B cell (primary cell): ENCODE measurements around the gene GPBP1L1. TPM values are rescaled to one million over a fixed set of nuclear protein-coding genes. Genes with fewer than 3 reads are reported as not detected.

Source experiments
- ATAC-seq: fragments of 200-7000 bp; cut with Tn5 transposase; one replicate; pipeline ENCODE4 v1.10.0; 2021; ENCODE audit warnings: low read depth, mild to moderate bottlenecking, moderate number of reproducible peaks, moderate library complexity
- CTCF ChIA-PET: fragments of 350-600 bp; sonication (Branson Sonifier 250); formaldehyde crosslinking; loops from one replicate; lab custom pipeline; 2021; ENCODE audit warnings: antibody characterized with exemption, inconsistent platforms; lab: Charles Lee
- POLR2A ChIA-PET: fragments of 350-600 bp; sonication (Branson Sonifier 250); formaldehyde crosslinking; loops from one replicate; lab custom pipeline; 2021; ENCODE audit warnings: antibody characterized with exemption; lab: Charles Lee
- DNase-seq: peaks from one replicate; pipeline ENCODE4 v3.0.0; 2013
- H2AFZ ChIP-seq: 2 replicates; pipeline ENCODE4 v1.6.1; 2012; ENCODE audit warnings: mild to moderate bottlenecking, low read depth, low read length; ENCODE audit not compliant: insufficient read depth, poor library complexity, severe bottlenecking
- H3K27ac ChIP-seq, 2 donors: 1 replicate in 1 of 2; 2 replicates in 1 of 2; pipeline ENCODE4 v1.5.1; 2012 to 2013; ENCODE audit warnings: low read length in 2 of 2, mild to moderate bottlenecking in 2 of 2, moderate library complexity in 1 of 2
- H3K27me3 ChIP-seq, 4 experiments: fragments of 200-600 bp in 1 of 4; sonication (generic) in 1 of 4; replicated peaks in 1 of 4; 1 replicate in 2 of 4; 2 replicates in 2 of 4; pipeline versions ENCODE4 v1.6.1 to v1.7.0; 2013 to 2016; ENCODE audit warnings: low read length in 3 of 4, mild to moderate bottlenecking in 2 of 4, mixed read lengths in 1 of 4, moderate library complexity in 1 of 4; ENCODE audit not compliant: insufficient read depth in 4 of 4, control insufficient read depth in 3 of 4; ENCODE audit errors: control extremely low read depth in 1 of 4
- H3K36me3 ChIP-seq, 2 experiments: replicated peaks in 1 of 2; 1 replicate in 1 of 2; 2 replicates in 1 of 2; pipeline versions ENCODE4 v1.6.1 to v1.7.1; 2013; ENCODE audit warnings: low read length in 1 of 2; ENCODE audit not compliant: insufficient read depth in 2 of 2, control insufficient read depth in 1 of 2; ENCODE audit errors: control extremely low read depth in 1 of 2, extremely low read depth in 1 of 2
- H3K4me1 ChIP-seq, 2 donors: fragments of 200-600 bp in 1 of 2; sonication (generic) in 1 of 2; 1 replicate in 1 of 2; 2 replicates in 1 of 2; pipeline versions ENCODE4 v1.5.1 to v1.6.1; 2013 to 2017; ENCODE audit warnings: low read length in 2 of 2; ENCODE audit not compliant: control insufficient read depth in 2 of 2, insufficient read depth in 2 of 2
- H3K4me2 ChIP-seq: replicated peaks from 2 replicates; pipeline ENCODE3; 2012; ENCODE audit warnings: mild to moderate bottlenecking, low read depth, low read length; ENCODE audit not compliant: poor library complexity, severe bottlenecking
- H3K4me3 ChIP-seq, 5 experiments: fragments of 200-600 bp in 1 of 5; sonication (generic) in 1 of 5; 1 replicate in 3 of 5; 2 replicates in 2 of 5; pipeline versions ENCODE4 v1.5.1 to v1.7.0; 2011 to 2016; ENCODE audit warnings: low read length in 4 of 5, mild to moderate bottlenecking in 4 of 5, low read depth in 2 of 5, control low read depth in 1 of 5, moderate library complexity in 1 of 5; ENCODE audit not compliant: insufficient read depth in 1 of 5; ENCODE audit errors: control extremely low read depth in 1 of 5, extremely low read depth in 1 of 5
- H3K79me2 ChIP-seq: fragments of 200-600 bp; sonication (generic); one replicate; pipeline ENCODE4 v1.6.0; 2016; ENCODE audit warnings: low read length; ENCODE audit not compliant: control insufficient read depth, insufficient read depth
- H3K9ac ChIP-seq: fragments of 200-600 bp; sonication (generic); 2 replicates; pipeline ENCODE4 v1.6.1; 2017; ENCODE audit warnings: mild to moderate bottlenecking, low read length, moderate library complexity
- H3K9me3 ChIP-seq, 3 donors: one replicate each; pipeline versions ENCODE4 v1.6.1 to v1.7.1; 2013; ENCODE audit warnings: low read length in 2 of 3; ENCODE audit not compliant: control insufficient read depth in 2 of 3, insufficient read depth in 1 of 3; ENCODE audit errors: control extremely low read depth in 1 of 3
- H4K20me1 ChIP-seq: 2 replicates; pipeline ENCODE4 v1.6.0; 2012; ENCODE audit warnings: mild to moderate bottlenecking, low read length; ENCODE audit not compliant: insufficient read depth, control insufficient read depth, poor library complexity, severe bottlenecking
- H3K27ac Mint-ChIP-seq: one replicate; pipeline ENCODE4 v1.8.0; 2021; ENCODE audit warnings: mixed read lengths
- H3K27me3 Mint-ChIP-seq: one replicate; pipeline ENCODE4 v1.8.0; 2021; ENCODE audit warnings: mixed read lengths
- H3K4me1 Mint-ChIP-seq: one replicate; pipeline ENCODE4 v1.8.0; 2021; ENCODE audit warnings: mixed read lengths
- H3K4me3 Mint-ChIP-seq: one replicate; pipeline ENCODE4 v1.8.0; 2021; ENCODE audit warnings: mixed read lengths
- H3K9me3 Mint-ChIP-seq: one replicate; pipeline ENCODE4 v1.8.0; 2022; ENCODE audit warnings: mixed read lengths; ENCODE audit not compliant: insufficient read depth
- EZH2 ChIP-seq: IDR thresholded peaks from 2 replicates; pipeline ENCODE4 v1.6.1; 2012; ENCODE audit warnings: borderline replicate concordance, low read depth, mild to moderate bottlenecking, moderate library complexity, low read length; ENCODE audit not compliant: insufficient read depth, poor library complexity, severe bottlenecking
- WGBS: methylation state at CpG from one replicate; pipeline ENCODE4 v1.1.5; 2013; ENCODE audit warnings: missing lambda C conversion rate; ENCODE audit not compliant: insufficient coverage; 5-methylcytosine and 5-hydroxymethylcytosine counted together
- intact Hi-C: fragments of 100-400 bp; cut with micrococcal nuclease; formaldehyde crosslinking; loops from one replicate; pipeline ENCODE4 v1.10.0; 2022
- polyA plus RNA-seq: library from polyadenylated mRNA; depleted of rRNA; stranded (reverse); fragments of >200 nt; gene quantifications from 2 replicates; pipeline ENCODE4 v1.2.3, GENCODE V29; 2012
- total RNA-seq, 2 donors: library from RNA; stranded (reverse); fragments of 120-200 nt in 1 of 2; gene quantifications; 1 replicate in 1 of 2; 2 replicates in 1 of 2; pipeline versions ENCODE4 v1.2.3 to v1.2.4, GENCODE V29; 2013 to 2022
- TF ChIP-seq, protein P1 (sequence below): fragments of 200-600 bp; IDR thresholded peaks from one replicate; pipeline ENCODE4 v1.8.0; 2022; ENCODE audit warnings: antibody characterized with exemption, mild to moderate bottlenecking

Gene GPBP1L1
- total and polyA plus RNA-seq, 2 donors (not counting 1 experiment from before 2014, with no cell fraction given), result 75.5 to 137 TPM

GRCh38 chr1:45656573-45657226, 29.6 kb downstream of the GPBP1L1 start:
- H2AFZ ChIP-seq, result no peak overlapping the region
- DNase-seq (no peak), ATAC-seq (no peak)
- Mint-ChIP-seq H3K27ac (no peak overlapping the region), H3K27me3 (no peaks in the 10 kb centered on the region), H3K4me1 (no peaks in the 10 kb centered on the region), H3K9me3 (no peaks in the 10 kb centered on the region), H3K4me3 (no peak overlapping the region)
- no peaks in the 10 kb centered on the region for H3K27me3 ChIP-seq
- peaks cover 29% of the 10 kb centered on the region for H4K20me1 ChIP-seq
- TF ChIP-seq, protein P1, sequence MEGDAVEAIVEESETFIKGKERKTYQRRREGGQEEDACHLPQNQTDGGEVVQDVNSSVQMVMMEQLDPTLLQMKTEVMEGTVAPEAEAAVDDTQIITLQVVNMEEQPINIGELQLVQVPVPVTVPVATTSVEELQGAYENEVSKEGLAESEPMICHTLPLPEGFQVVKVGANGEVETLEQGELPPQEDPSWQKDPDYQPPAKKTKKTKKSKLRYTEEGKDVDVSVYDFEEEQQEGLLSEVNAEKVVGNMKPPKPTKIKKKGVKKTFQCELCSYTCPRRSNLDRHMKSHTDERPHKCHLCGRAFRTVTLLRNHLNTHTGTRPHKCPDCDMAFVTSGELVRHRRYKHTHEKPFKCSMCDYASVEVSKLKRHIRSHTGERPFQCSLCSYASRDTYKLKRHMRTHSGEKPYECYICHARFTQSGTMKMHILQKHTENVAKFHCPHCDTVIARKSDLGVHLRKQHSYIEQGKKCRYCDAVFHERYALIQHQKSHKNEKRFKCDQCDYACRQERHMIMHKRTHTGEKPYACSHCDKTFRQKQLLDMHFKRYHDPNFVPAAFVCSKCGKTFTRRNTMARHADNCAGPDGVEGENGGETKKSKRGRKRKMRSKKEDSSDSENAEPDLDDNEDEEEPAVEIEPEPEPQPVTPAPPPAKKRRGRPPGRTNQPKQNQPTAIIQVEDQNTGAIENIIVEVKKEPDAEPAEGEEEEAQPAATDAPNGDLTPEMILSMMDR, result no peak
- no peak for TF ChIP-seq EZH2
- CTCF ChIA-PET, result interaction anchor here (0.7 kb wide), 1 partner anchor 30 kb away, joined by 4 read pairs; the partner anchor contains the start of gene GPBP1L1
- POLR2A ChIA-PET, result no interaction called here
- no peak overlapping the region for H3K9ac ChIP-seq
- WGBS, result no CpG with 5 or more reads among the region's 3 CpGs
- no peaks in the 10 kb centered on the region for H3K9me3 ChIP-seq
- H3K4me3 ChIP-seq, result no peak overlapping the region
- intact Hi-C loops, result no loop called here
- H3K79me2 ChIP-seq, result peaks cover 41% of the 10 kb centered on the region
- peaks cover 6 to 84% of the 10 kb centered on the region in 2 experiments for H3K36me3 ChIP-seq
- no peak overlapping the region for H3K4me2 ChIP-seq
- no peak overlapping the region for H3K27ac ChIP-seq
- H3K4me1 ChIP-seq, result no peaks in the 10 kb centered on the region

DNA sequence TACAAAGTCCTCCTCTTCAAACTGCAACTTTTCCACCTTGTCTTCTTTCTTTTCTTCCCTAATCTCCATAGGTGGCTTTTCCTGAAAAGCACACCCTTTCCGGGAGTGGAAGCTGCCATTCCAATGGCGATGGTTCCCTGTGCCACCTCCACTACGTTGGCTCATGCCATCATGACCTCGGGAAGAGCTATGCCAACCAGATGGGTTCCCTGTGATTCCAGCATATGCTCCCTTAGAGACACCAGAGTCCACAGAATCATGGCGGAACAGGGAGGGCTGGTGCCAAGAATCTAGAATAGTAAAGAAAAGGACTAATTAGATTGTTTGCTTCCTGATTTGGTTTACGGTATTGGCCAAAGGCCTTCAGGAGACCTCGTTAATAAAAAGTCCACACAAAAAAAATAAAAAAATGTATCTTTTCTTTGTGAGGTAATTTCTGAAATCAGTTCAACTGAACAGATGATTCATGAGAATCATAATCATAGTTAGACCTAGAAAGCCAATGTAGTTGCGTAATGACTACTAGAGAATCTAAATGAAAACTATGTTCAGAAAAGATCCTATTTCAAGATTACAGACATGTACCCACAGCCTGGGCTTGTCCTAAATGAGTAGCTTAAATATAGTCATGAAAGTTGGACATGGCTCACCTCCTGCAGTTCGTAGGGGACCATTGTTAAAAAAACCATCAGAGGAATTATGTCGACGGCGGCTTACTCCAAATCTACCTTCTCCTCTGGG, 31.6 kb downstream of the GPBP1L1 start:
- Histone ChIP-seq H3K9me3 (no peaks in the 10 kb centered on the region), H3K4me3 (no peak overlapping the region), H4K20me1 (peaks cover 26% of the 10 kb centered on the region), H3K4me1 (no peaks in the 10 kb centered on the region), H3K36me3 (peaks cover 6 to 90% of the 10 kb centered on the region in 2 experiments), H3K27me3 (no peaks in the 10 kb centered on the region), H3K4me2 (no peak overlapping the region), H2AFZ (no peak overlapping the region), H3K9ac (no peak overlapping the region), H3K27ac (no peak overlapping the region), H3K79me2 (peaks cover 46% of the 10 kb centered on the region)
- ChIA-PET CTCF (interaction anchor here (0.6 kb wide), 1 partner anchor 25 kb away, joined by 4 read pairs; no protein-coding TSS in a partner anchor), POLR2A (no interaction called here)
- Mint-ChIP-seq H3K9me3 (no peaks in the 10 kb centered on the region), H3K27me3 (no peaks in the 10 kb centered on the region), H3K27ac (no peak overlapping the region), H3K4me1 (peaks cover 3% of the 10 kb centered on the region), H3K4me3 (no peak overlapping the region)
- intact Hi-C loops, result no loop called here
- TF ChIP-seq, protein P1, result no peak
- TF ChIP-seq EZH2, result no peak
- WGBS, result 100% methylated on average over 4 of the region's 12 CpGs
- ATAC-seq (no peak), DNase-seq (no peak)
